Stimulated activated CD4-positive, alpha-beta T cell treated with anti-CD3 and anti-CD28 coated beads, Interleukin-2, amount 100 ng/mL, for 24 hours (primary cell): ENCODE measurements around the gene CHODL.

ENCODE experiments used
- DNase-seq, 2 donors: peaks; one replicate each; pipeline ENCODE4 v3.0.0-alpha.2; 2020

The CHODL gene, protein sequence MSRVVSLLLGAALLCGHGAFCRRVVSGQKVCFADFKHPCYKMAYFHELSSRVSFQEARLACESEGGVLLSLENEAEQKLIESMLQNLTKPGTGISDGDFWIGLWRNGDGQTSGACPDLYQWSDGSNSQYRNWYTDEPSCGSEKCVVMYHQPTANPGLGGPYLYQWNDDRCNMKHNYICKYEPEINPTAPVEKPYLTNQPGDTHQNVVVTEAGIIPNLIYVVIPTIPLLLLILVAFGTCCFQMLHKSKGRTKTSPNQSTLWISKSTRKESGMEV

GRCh38 chr21:18244671-18245463, at the start of gene CHODL:
TSS of gene CHODL (plus strand) at chr21:18244833. CDS start at chr21:18245224, 391 bp downstream.
- peak in 1 of 2 donors; percentile 0 for DNase-seq

DNA sequence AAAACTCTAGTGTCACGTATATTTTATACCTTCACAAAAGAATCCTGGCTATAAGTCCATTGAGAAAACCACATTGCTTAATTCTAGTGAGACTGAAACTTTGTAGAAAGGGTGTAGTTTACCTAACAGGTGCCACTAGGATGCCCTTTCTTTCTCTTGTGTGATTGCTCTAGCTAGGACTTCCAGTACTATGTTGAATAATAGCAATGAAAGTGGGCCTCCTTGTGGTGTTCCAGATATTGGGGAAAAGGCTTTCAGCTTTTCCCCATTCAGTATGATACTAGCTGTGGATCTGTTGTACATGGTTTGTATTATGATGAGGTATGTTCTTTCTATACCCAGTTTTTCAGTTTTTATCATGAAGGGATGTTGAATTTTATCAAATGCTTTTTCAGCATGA, 39.7 kb upstream of the CHODL start:
- no peak for DNase-seq

DNA sequence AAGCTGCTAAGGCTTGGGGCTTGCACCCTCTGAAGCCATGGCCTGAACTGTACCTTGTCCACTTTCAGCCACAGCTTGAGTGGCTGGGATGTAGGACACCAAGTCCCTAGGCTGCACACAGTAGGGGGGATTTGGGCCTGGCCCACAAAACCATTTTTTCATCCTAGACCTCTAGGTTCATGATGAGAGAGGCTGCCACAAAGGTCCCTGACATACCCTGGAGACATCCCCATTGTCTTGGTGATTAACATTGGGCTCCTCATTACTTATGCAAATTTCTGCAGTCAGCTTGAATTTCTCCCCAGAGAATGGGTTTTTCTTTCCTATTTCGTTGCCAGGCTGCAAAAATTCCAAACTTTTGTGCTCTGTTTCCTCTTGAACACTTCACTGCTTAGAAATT, 26.3 kb upstream of the CHODL start:
- DNase-seq, result no peak

DNA sequence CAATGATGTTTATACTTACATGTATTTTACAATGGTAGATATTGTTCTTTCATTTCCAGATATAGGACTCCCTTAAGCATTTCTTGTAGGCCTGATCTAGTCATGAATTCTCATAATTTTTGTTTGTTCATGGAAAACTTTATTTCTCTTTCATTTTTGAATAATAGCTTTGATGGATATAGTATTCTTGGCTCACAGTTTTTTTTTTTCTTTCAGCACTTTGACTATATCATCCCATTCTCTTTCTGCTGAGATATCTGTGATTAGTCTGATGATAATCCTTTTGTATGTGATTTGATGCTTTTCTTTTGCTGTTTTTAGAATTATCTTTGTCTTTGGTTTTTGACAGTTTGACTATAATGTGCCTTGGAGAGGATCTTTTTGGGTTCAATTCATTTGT, 24.1 kb upstream of the CHODL start:
- no peak for DNase-seq

DNA sequence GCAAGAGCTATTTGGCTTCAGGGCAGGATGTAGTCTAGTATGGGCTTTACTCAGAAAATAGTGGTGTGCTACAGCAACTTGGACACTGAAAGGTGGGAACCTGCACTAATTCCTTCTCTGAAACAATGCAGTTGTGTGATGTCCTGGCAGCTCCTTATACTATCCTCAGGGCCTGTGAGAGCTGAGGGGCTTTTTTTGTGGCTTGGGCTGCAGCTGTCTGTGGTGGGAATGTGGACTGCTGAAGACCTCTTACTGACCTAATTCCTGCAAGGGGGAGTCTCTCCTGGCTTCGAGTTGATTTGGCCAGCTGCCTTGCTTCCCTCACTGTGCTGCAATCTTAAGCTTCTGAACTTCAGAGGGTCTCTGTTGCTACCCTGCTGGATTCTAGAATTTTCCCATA, 22.3 kb upstream of the CHODL start:
- no peak for DNase-seq

DNA sequence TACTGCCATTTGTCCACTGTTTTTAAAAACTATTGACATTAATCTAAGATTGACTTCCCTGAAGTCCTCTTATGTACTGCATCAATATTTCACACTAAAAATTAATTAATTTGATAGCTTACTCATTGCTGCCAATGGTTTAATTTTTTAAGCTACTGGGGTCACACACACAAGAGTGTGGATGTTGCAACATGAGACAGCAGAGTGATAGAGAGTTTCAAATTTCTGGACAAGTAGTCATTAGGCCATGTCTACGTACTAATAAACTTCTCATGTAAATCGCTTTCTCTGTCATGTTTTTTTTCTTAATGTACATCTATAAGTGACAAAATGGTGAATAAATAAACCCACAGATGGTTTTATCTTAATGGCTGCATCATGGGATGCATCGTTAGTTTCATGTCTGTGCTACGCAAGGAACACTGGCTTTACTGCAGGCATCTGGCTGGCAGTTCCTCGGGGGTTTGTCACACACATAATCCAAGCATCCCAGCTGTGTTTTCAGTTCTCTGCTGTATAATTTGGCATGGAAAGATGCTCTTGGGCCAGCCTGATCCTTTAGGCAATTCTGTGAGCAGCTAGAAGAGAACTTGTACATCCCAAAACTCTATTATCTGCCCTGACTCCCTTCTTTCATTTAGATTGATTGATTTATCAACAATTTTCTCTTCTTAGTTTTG, 16.4 kb upstream of the CHODL start:
- DNase-seq, result no peak

DNA sequence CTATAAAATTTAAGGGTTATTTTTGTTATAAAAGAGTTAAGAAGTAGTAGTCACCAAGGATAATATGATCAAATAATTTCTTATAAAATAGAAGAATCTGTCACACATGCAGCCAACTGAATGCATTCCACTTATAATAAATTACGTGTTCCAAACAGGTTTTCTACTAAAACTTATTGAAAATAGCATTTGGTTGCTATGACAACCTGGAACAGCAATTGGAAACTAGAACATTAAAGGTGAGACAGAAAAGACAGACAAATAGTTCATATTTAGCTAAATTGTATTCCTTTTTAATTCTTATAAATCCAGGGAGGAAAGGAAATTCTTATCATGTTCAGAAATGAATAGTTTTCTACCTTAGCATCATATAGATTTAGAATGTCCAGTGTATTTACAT, 9.1 kb upstream of the CHODL start:
- no peak for DNase-seq

DNA sequence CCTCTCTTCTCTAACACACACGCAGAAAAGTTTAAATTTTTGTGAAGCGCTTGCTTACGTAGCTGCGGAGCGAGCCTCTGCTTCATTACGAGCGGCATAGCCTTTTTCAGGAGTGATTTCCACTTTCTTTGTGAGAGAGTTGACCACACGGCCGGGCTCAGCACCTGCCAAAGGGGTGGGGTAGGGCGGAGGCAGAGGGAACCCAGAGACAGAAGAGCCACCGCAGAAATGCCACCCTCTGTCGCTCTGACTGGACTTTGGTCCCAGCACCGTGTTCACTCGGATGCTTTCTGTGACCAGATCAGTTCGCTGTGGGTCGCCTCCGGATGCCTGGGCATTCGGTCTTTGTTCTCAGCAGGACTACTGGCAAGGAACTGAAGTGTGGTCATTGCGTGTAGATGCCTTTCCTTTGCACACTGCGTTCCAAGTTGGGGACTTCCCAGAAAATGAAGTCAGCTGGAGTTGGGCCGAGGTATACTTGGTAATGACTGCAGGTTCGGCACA, 883 bp downstream of the CHODL start:
- no peak for DNase-seq

GRCh38 chr21:18248171-18248570, 3.5 kb downstream of the CHODL start:
- no peak for DNase-seq

- no peak for DNase-seq
Observed at GRCh38 chr21:18249672-18250071, 5.0 kb downstream of the CHODL start.

GRCh38 chr21:18251065-18251464, 6.4 kb downstream of the CHODL start:
- DNase-seq, result no peak

DNA sequence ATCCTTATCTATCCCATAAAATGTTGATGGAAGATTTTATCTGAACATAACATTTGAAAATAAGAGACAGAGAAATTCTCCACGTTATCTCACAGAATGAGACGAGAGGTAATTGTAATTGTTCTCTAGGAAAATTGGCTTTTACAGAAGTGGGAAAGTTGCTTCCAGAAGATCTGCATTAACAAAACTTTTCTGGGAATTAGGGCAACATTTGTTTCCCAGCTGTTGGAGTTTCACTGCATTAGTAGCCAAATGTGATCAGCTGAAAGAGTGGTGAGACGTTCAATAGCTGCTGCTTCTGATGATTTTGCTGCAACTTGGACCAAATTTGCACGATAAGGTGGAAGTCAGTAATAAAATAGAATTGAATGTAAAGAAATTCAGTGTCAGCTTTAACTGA, 7.6 kb downstream of the CHODL start:
- DNase-seq, result no peak

- no peak for DNase-seq
Observed at GRCh38 chr21:18252680-18253079, 8.0 kb downstream of the CHODL start.

DNA sequence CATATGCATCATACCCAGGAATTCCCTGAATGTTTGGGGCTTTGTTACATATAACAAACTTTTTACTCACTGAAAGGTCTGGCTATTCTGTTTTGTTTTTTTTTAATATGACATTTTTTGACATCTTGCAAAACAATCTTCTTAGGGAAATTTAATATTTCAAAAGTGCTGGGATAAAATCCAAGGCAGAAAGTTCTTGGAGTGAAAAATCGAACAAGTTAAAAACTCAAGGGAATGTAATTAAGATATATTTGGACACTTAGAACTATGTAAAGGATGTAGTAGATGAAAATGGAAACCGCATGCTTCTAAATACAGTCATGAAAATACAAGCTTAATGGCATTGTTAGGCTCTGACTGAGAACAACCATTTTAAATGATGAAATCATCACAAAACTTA, 8.6 kb downstream of the CHODL start:
- no peak for DNase-seq

- no peak for DNase-seq
Observed at GRCh38 chr21:18253799-18254198, 9.2 kb downstream of the CHODL start.

GRCh38 chr21:18265944-18266343, 21.3 kb downstream of the CHODL start:
- DNase-seq, result no peak

DNA sequence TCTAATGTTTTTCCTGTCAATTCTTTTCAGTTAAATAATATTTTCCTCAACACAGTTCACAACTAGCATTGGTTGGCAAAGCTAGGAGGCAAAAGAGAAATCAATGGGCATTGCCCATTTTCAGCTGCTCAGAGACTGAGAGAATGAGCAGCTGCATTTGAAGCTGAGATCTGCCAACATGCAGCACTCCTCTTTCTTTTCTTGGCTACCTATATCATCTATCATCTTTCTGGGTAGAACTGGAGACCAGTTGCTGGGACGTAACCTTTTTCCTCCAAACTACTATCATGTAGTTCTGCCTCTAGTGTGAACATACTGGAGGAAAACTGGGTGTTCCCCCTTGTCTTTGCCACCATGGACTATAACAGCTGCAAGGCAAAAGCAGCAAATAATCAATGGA, 22.9 kb downstream of the CHODL start:
- no peak for DNase-seq

- DNase-seq, result no peak
Observed at GRCh38 chr21:18268906-18269305, 24.3 kb downstream of the CHODL start.

- DNase-seq, result no peak
Observed at GRCh38 chr21:18269856-18270255, 25.2 kb downstream of the CHODL start.

DNA sequence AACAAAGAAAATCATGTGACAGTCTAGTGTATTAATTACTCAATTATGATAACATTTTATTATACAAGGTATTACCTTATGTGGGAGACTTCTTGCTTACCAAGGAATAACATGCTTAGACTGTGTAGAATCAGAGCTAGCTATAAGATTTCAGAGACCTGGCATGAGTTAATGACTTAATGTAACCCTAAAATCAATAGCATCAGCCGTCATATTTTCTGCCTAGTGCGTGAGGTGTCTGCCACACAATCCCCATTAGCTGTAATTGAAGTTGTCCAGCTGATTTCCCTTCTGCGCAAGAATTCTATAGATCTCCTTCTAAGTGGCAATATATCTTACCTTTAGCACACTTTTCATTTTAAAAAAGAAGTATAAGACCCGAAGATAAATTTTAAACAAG, 28.8 kb downstream of the CHODL start:
- DNase-seq, result no peak

- DNase-seq, result no peak
Observed at GRCh38 chr21:18274370-18274769, 29.7 kb downstream of the CHODL start.

DNA sequence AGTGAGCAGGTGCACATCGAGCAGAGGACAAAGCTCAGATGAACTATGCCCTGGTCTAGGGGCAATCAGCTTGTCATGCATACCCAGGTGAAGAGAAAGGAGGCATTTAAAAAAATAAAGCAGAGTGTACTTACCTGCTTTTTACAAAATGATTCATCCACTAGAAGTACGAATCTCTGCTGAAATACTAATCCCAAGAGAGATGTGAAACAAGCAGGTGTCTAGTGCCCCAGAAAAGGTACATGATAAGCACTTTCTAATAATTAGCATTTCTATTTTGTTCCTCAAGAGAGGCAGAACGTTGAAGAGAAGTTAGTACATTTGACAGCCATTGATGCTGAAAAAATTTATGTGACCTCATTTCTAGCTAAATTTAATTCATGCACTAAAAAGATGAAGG, 31.1 kb downstream of the CHODL start:
- DNase-seq, result no peak

GRCh38 chr21:18285379-18285778, 40.7 kb downstream of the CHODL start:
- no peak for DNase-seq

DNA sequence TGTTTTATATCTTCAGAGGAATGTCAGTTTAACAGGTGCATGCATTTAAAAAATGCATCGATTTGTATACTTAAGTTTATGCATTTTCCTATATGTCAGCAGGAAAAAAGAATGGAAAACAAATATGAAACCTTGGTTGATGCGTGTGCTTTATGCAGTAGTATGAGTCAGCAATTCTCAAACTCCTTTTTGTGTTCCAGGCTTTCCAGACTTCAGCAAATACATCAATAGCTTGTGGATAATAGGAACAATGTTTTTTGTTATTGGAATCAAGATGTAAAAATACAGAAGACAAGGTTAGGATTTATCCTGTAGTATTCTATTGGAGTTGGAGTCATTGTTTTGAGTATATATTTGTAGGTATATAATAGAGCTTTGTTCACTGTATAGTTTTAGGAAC, 45.2 kb downstream of the CHODL start:
- DNase-seq, result no peak
